Activated T-helper 1 cell treated with anti-CD3 and anti-CD28 coated beads, Interleukin-12 subunit alpha, Interleukin-12 subunit beta, Interleukin-2, Interleukin-4 antibody, amounts not matched to agents 30 ng/mL and 10 ng/mL and 1 ng/mL, durations not matched to agents 14 hours and 24 hours and 36 hours (primary cell): ENCODE data around the gene CIAPIN1. TPM values are rescaled to one million over a fixed set of nuclear protein-coding genes. Genes with fewer than 3 reads are reported as not detected.
A peak's percentile ranks its signal among the peaks of the same experiment; 100 is the strongest.

Source experiments
- DNase-seq: peaks from one replicate; pipeline ENCODE4 v3.0.0; 2021; ENCODE audit warnings: low spot score
- H3K27ac Mint-ChIP-seq: one replicate; pipeline ENCODE4 v1.8.0; 2021; ENCODE audit warnings: mild to moderate bottlenecking, mixed read lengths
- H3K27me3 Mint-ChIP-seq: one replicate; pipeline ENCODE4 v1.8.0; 2022; ENCODE audit warnings: mild to moderate bottlenecking, moderate library complexity, mixed read lengths; ENCODE audit not compliant: insufficient read depth
- H3K36me3 Mint-ChIP-seq: one replicate; pipeline ENCODE4 v1.8.0; 2021; ENCODE audit warnings: low read depth, mixed read lengths
- H3K4me1 Mint-ChIP-seq: one replicate; pipeline ENCODE4 v1.8.0; 2021; ENCODE audit warnings: low read depth, mixed read lengths
- H3K4me3 Mint-ChIP-seq: one replicate; pipeline ENCODE4 v1.8.0; 2021; ENCODE audit warnings: mild to moderate bottlenecking, moderate library complexity, mixed read lengths
- H3K9me3 Mint-ChIP-seq: one replicate; pipeline ENCODE4 v1.8.0; 2021; ENCODE audit warnings: mixed read lengths
- intact Hi-C: fragments of 100-400 bp; cut with micrococcal nuclease; formaldehyde crosslinking; loops from one replicate; pipeline ENCODE4 v1.15.1; 2024
- total RNA-seq: library from RNA; stranded (reverse); gene quantifications from 2 replicates; pipeline ENCODE4 v1.2.3, GENCODE V29; 2022

CIAPIN1 gene
- total RNA-seq, 1 donor from 2014 or later, result 98.0 TPM

DNA sequence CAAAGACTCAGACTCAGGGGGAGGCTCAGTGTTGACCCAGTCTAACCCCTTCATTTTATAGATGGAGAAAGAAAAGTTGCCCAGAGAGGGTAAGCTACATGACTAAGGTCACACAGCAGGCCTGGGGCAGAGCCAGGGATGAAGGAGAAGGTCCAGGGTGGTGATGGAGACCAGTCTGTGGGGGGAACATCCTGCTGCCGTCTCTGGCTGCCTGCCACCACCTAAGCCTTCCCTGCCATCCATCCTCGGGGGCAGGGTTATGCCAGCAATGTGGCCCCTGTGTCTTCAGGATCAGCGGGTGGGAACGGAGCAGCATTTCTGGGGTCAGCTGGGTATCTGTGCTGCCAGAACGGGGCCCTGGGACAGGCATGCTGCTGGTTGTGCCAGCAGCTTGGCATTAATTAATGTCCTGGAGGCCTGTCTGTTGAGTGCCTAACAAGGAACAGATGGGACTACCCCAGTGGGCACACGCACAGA is 33.6 kb upstream of the CIAPIN1 start:
- no peaks in the 10 kb centered on the region for H3K36me3 Mint-ChIP-seq
- H3K27me3 Mint-ChIP-seq, result peaks cover 8% of the 10 kb centered on the region
- H3K4me3 Mint-ChIP-seq, result no peak overlapping the region
- peaks cover 20% of the 10 kb centered on the region for H3K4me1 Mint-ChIP-seq
- intact Hi-C loops, result no loop called here
- no peaks in the 10 kb centered on the region for H3K9me3 Mint-ChIP-seq
- no peak for DNase-seq
- H3K27ac Mint-ChIP-seq, result no peak overlapping the region

DNA sequence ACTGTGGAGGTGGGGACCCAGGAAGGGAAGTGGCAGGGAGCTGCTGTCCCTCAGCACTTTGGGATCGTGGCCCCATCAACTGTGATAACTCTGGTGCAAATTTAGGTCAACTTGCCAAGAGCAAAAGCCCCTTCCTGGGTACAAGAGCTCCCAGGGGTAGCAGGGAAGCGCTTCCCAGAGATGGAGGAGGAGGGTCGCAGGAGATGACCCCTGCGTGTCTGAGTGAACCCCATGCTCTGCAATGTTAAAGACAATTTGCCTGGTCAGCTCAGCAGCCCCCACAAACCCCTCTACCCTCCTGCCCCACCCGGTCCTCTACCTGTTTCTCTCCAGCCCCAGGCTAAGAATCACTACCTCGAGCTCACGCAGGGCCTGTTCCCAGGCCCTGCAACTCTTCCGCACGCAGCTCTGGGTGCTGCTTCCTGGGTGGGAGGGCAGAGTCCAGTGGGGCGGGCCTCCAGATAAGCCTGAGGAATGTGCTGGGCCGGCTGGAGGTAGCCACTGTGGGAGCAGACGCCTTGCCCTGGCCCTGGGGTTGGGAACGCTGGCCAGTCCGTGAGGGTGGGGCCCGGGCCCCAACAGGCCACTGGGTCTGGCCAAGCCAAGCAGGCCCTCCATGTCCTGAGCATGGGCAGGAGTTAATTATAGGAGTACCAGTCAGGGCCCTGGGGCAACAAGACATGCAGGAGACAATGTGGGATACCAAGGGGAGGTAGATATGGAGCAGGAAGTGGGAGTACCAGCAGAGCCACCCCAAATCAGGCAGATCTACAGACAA is 33.0 kb upstream of the CIAPIN1 start:
- Mint-ChIP-seq H3K27me3 (peaks cover 6% of the 10 kb centered on the region), H3K9me3 (no peaks in the 10 kb centered on the region), H3K4me1 (peaks cover 22% of the 10 kb centered on the region), H3K27ac (no peak overlapping the region), H3K4me3 (no peak overlapping the region), H3K36me3 (no peaks in the 10 kb centered on the region)
- DNase-seq, result no peak
- intact Hi-C loops, result loop anchor here (5.0 kb wide), 1 partner anchor 257 kb away; the partner anchor contains the start of gene KATNB1

DNA sequence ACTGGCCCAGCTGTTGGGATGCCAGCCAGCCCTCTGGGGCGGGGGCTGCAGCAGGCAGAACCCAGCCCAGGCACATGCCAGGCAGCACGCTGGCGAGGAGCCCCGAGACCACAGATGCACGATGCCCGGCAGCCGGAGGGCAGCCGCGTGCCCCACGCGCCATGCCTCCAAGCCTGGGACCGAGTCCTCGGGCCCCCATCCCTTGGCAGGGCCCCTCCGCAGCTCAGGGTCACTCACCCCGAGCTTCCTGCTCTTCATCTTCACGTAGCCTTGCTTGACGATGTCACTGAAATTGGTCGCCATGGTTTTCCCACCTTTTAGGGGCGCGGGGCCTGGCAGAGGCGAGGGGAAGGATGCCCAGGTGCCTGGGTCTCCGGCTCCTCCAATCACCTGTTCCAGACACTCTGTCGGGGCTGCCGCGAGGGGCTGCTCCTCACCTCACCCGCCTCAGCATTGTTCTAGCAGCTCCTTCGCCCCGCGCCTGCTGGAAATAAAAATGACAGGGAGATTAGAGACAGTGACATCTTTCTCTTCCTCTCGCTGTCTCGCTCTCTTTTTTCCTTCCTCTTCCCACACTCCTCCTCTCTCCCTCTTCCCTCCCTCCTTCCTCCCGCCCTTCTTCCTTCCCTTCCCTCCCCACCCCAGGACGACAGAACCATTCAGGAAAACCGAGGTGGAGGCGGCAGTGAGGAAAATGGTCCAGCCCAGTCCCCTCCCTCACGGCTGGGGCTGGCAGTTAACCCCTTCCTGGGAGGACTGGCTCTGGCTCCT is 32.2 kb upstream of the CIAPIN1 start:
- no peak for DNase-seq
- Mint-ChIP-seq H3K4me1 (peaks cover 18% of the 10 kb centered on the region), H3K27me3 (peaks cover 2% of the 10 kb centered on the region), H3K4me3 (no peak overlapping the region), H3K36me3 (no peaks in the 10 kb centered on the region), H3K9me3 (no peaks in the 10 kb centered on the region), H3K27ac (no peak overlapping the region)
- intact Hi-C loops, result loop anchor here (5.0 kb wide), 1 partner anchor 258 kb away; the partner anchor contains the start of gene KATNB1

DNA sequence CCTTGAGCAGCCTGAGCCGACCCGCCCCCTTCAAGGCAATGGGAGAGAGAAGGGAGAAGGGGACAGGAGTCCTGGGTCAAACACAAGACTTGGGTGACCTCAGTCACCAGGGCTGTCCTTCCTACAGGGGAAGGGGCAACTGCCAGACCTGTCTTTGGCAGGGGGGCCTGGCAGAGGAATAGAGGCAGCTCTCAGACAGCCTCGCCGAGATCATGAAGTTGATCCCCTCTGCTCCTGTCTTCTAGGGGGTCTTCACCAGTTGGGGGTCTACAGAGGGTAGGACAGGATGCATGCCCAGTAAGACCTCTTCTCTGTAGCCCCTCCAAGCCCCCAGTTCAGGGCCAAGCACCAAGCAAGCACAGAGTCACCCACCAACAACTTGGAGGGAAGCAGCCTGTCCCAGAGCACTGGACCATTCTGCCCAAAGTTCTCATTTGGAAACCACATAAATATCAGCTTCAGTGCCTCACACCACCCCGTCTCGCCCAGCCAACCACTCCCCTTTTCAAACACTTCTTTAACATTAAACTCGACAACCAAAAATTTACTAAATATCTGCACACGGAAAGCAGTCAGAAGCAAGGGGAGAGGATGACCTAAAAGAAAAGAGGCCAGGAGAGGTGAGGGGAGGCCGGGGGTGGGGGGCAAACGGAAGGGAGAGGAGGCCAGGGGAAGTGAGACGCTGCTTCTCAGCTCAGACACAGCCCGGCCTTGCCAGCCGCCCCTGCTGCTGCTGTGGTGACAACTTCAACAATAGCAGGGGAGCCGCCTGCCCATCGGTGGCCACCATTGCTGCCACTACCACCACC is 31.4 kb upstream of the CIAPIN1 start:
- Mint-ChIP-seq H3K27ac (no peak overlapping the region), H3K4me3 (no peak overlapping the region), H3K9me3 (no peaks in the 10 kb centered on the region), H3K36me3 (no peaks in the 10 kb centered on the region), H3K4me1 (peaks cover 18% of the 10 kb centered on the region), H3K27me3 (peaks cover 2% of the 10 kb centered on the region)
- DNase-seq, result no peak
- intact Hi-C loops, result loop anchor here (5.0 kb wide), 1 partner anchor 259 kb away; the partner anchor contains the start of gene KATNB1

DNA sequence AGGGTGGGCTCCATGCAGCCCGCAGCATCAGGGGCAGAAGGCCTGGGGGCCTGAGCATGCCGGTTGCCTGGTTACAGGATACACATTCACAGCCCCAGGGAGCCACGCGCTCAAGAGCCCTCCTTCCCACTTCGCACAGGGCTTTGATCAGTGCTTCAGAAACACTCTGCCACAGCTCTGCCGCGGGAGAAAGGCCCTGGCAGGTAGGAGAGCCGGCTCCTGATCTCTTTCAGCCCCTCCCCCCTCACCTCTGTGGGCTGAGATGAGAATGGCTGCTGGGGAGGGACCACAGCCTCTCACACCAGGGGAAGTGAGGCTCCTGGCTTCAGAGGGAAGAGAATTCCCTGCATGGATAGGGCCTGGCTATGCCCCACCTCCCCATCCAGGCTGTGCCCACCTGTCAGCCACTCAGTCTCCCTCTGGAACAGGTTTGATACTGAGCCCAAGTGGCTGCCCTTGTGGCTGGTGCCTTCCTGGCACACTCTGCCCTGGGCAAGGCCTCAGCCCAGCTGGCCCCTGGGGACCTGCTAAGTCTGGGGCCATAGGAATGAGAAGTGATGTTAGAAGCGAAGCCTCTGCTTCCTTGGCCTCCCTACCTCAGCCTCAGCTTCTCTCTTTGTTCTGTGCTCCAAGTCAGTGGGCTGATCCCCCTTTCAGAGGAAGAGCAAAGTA is 30.5 kb upstream of the CIAPIN1 start:
- Mint-ChIP-seq H3K9me3 (no peaks in the 10 kb centered on the region), H3K4me1 (peaks cover 18% of the 10 kb centered on the region), H3K4me3 (no peak overlapping the region), H3K27me3 (peaks cover 2% of the 10 kb centered on the region), H3K36me3 (no peaks in the 10 kb centered on the region), H3K27ac (no peak overlapping the region)
- intact Hi-C loops, result loop anchor here (5.0 kb wide), 1 partner anchor 260 kb away; the partner anchor contains the start of gene KATNB1
- no peak for DNase-seq

DNA sequence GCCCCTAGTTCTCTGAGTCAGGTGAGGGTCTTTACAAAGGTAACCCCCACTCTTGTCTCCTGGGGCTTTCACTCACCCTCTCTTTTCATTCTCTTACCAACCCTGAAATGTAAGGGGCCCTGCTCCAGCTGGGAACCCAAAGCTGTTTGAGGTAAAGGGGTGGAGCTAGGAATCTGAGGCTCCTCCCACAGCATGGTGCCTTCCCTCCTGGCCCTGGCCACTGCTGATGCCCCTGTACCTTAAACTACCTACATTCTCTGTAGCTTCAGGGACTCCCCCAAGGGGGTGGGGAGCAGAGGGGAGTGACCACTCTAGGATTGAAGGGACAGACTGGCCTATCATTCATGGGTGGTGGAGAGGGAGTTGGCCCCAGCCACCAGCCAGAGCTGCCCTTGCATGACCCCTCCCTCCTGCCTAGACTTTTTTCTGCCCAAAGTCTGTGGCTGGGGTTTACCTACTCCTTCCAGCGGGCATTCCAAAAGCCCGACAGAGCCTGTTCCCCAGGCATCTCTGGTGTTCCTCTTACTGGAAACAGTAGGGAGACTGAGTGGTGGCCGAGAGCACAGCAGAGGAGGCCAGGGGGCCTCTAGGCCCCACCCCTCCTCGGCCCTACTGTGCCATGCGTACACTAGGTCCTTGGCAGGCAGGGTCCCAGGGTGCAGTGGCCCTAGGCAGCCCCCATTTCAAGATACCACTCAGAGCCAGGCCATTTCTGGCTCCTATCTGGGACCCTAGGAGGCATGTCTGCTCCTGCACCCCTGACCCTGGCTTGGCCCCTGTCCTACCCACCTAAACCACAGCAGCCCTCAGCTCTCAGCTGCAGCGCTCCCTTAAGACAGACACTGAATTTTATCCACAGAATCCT is 29.6 kb upstream of the CIAPIN1 start:
- Mint-ChIP-seq H3K27ac (peak overlapping the region; percentile 52), H3K4me1 (peaks cover 18% of the 10 kb centered on the region), H3K9me3 (no peaks in the 10 kb centered on the region), H3K27me3 (peaks cover 2% of the 10 kb centered on the region), H3K4me3 (no peak overlapping the region), H3K36me3 (no peaks in the 10 kb centered on the region)
- no peak for DNase-seq
- intact Hi-C loops, result loop anchor here (1.0 to 5.0 kb wide), 3 partner anchors 29 to 261 kb away; partner anchors contain the start of genes CIAPIN1, COQ9 and KATNB1

DNA sequence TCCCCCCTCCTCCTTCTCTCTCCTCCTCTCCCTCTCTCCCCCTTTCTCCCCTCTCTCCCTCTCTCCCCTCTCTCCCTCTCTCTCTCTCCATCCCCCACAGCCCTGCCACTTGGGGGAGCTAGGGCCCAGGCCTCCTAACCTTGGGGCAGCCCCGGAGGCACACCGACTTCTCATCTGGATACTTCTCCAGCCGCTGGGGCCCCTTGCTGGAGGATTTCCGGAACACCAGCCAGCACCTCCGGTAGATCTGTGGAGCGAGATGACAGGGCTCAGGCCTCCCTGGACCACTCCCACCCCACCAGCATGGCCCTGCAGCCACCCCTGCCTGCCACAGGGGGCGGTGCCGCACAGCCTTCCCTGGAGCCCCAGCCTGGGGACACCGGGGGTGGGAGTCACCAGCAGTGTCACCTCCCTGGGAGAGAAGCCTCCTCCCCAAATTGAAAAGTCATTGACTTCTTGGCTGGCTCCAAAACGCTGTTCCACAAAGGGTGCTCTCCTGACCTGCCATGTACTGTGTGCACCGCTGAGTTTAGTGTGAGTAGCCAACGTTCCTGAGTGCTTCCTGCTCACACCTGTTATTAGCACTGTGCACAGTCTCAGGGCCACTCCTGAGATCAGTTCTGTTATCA is 28.6 kb upstream of the CIAPIN1 start:
- intact Hi-C loops, result loop anchor here (1.0 to 5.0 kb wide), 5 partner anchors 10 to 261 kb away; partner anchors contain the start of genes CIAPIN1, COQ9, DOK4 and KATNB1
- Mint-ChIP-seq H3K36me3 (peaks cover 7% of the 10 kb centered on the region), H3K27ac (peak overlapping the region; percentile 52), H3K4me1 (peaks cover 18% of the 10 kb centered on the region), H3K4me3 (peak overlapping the region; percentile 45), H3K9me3 (no peaks in the 10 kb centered on the region), H3K27me3 (no peaks in the 10 kb centered on the region)
- DNase-seq, result peak; percentile 81

DNA sequence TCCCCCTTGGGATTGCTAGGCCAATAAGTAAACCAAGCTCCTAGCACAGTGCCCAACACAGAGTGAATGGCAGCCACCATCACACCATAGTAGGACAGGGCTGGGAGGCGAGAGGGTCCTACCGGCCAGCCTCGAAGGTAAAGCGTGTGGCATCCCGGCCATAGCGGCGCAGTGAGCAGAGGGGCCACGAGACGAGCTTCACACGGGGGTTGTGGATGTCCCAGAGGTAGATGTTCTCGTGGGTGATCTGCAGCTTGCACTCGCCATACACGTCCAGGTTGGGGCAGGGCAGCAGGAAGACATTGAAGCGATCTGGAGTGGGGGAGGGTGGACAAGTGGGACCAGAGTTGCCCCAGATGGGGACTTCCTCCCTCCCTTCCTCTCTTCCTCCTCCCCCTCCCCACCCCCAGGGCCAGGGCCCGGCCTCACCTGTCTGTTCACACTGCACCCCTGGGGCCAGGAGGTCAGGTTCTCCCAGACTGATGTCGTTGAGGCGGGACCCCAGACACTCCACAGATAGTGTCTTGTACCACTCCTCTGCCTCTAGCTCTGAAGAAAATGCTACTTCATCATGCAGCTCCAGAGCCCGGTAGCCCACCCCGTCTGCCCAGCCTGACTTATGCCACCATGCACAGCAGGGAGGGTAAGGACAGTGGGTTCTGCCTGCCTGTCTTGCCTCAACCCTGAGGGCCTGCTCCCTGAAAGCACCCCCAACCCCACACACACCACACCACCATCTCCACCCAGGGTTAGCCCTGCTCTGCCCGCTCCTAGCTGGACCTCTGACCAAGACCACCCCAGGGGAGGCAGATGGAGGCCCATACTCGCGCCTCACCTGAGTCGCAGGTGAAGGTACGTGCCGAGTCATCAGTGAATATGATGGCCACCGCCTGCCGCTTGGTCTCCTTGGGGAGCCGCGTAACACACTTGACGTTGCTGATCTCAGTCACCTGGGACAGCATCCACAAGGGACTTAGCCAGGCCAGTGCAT is 27.8 kb upstream of the CIAPIN1 start:
- DNase-seq, result no peak
- intact Hi-C loops, result loop anchor here (1.0 to 5.0 kb wide), 3 partner anchors 11 to 262 kb away; partner anchors contain the start of genes DOK4, KATNB1 and POLR2C
- Mint-ChIP-seq H3K27ac (peak overlapping the region; percentile 29), H3K27me3 (no peaks in the 10 kb centered on the region), H3K4me1 (peaks cover 18% of the 10 kb centered on the region), H3K36me3 (peaks cover 10% of the 10 kb centered on the region), H3K9me3 (no peaks in the 10 kb centered on the region), H3K4me3 (no peak overlapping the region)

DNA sequence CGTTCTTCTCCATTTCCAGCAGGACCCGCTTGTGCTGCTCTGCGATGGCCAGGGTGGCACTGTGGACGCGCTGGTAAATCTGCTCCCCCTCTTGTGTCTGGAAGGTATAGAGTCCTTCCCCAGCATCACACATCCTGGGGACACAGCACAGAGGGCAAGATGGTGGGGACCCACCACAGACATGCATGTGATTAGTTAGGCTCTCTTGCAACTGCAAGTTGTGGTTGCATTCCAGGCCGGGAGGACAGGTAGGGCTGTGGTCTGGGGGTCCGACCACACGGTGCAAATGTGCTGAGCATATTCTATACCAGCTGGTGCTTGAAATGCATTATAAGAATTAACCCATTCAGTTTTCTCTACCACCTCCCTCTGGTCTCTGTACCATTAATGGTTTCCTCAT is 26.7 kb upstream of the CIAPIN1 start:
- Mint-ChIP-seq H3K4me1 (peaks cover 18% of the 10 kb centered on the region), H3K4me3 (no peak overlapping the region), H3K27me3 (no peaks in the 10 kb centered on the region), H3K36me3 (peaks cover 14% of the 10 kb centered on the region), H3K9me3 (no peaks in the 10 kb centered on the region), H3K27ac (no peak overlapping the region)
- intact Hi-C loops, result no loop called here
- no peak for DNase-seq

DNA sequence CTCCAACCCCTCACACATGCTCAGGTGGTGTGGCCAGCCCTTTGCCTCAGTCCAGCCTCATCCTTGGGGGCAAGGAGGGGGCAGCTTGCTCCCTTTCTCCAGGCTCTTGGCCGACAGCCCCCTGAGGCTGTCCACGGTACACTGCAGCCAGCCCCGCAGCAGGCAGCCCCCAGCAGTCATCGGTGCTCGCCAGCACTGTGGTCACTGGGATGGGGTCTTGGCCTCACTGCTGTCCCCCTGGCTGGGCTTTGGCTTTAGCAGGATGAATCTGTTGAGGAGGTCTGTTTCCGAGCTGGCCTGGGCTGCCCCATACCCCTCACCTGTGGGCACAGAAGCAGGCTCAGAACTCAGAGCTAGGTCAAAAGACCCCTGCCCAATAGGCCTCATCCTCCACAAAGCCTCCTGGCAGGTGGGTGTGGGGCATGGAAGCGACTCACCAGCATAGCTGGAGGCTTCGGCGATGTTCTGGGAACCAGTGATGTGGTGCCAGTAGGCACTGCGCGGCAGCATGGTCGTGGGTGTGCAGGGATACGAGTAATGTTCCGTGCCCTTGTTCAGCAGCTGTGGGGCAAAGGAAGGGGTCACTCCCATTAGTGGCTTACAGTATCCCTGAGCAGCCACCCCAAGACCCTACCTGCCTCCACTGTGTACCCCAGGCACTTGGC is 26.1 kb upstream of the CIAPIN1 start:
- intact Hi-C loops, result no loop called here
- H3K4me3 Mint-ChIP-seq, result no peak overlapping the region

More for the DNA sequence above, 26.1 kb upstream of the CIAPIN1 start:
- Mint-ChIP-seq H3K4me1 (peaks cover 18% of the 10 kb centered on the region), H3K27me3 (no peaks in the 10 kb centered on the region), H3K36me3 (peaks cover 18% of the 10 kb centered on the region), H3K9me3 (no peaks in the 10 kb centered on the region), H3K27ac (no peak overlapping the region)
- DNase-seq, result no peak
